ENCODE measurements around the gene KIF4A. TPM values are rescaled to one million over a fixed set of nuclear protein-coding genes. Genes with fewer than 3 reads are reported as not detected.

The KIF4A gene
- total and polyA plus RNA-seq, 9 of the 15 experiments (the other 6 are each of a cell fraction or from before 2014, with no cell fraction given), result 13.0 to 42.7 (median 35.9) TPM

DNA sequence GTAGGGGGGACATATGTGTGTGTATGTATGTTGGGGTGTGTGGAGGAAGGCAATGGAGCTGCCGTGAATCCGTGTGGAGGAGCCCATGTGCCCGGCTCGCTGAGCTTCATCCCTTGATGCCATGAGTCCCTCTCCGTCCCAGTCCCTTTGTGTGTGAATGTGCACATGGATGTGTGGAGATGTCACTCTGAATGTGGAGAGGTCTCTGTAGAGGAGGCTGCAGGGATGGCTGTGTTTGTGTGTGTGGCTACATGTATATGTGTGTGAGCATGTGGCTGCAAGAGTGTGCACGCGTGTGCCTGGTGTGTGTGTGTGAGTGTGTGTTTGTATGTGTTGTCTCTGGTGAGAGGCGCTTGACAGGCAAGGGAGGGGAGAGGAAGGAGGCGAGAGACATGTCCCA, 156.0 kb downstream of the KIF4A start:
- no peak for FAIRE-seq
- Histone ChIP-seq H3K9ac (ENCODE audit: insufficient read depth in 1 of 2, low read depth in 2 of 2, low read length in 2 of 2) (no peak overlapping the region), H3K4me3 (no peak overlapping the region), H3K27ac (ENCODE audit: extremely low read depth, low read depth, low read length) (no peak overlapping the region), H3K79me2 (ENCODE audit: control insufficient read depth, insufficient read depth, low read length) (no peaks in the 10 kb centered on the region), H3K4me1 (replicated peaks in 1 of 2; ENCODE audit: control insufficient read depth in 2 of 2, insufficient read depth in 2 of 2, low read length in 2 of 2) (peaks cover 0 to 3% of the 10 kb centered on the region in 2 experiments; a peak in 1 of 5 replicates), H4K20me1 (replicated peaks; ENCODE audit: control insufficient read depth, insufficient read depth, low read length) (0 out of 2 replicates have a peak, but pooled peaks cover 4% of the 10 kb centered on the region), H3K9me3 (replicated peaks; ENCODE audit: control insufficient read depth, insufficient read depth, low read depth, low read length) (no peaks in the 10 kb centered on the region), H3K27me3 (ENCODE audit: control insufficient read depth in 2 of 2, insufficient read depth in 2 of 2, low read length in 2 of 2) (peaks cover 3 to 24% of the 10 kb centered on the region in 2 experiments; a peak in 3 of 5 replicates), H2AFZ (ENCODE audit: low read depth, low read length) (no peak overlapping the region), H3K36me3 (ENCODE audit: control insufficient read depth, insufficient read depth, low read length) (no peaks in the 10 kb centered on the region), H3K4me2 (ENCODE audit: insufficient read depth, low read length) (no peak overlapping the region), H3K9me1 (ENCODE audit: control insufficient read depth, insufficient read depth, low read length) (no peaks in the 10 kb centered on the region)
- in situ Hi-C loops (cut with MboI) (no loop called here), intact Hi-C loops (cut with micrococcal nuclease) (no loop called here)
- DNase-seq (ENCODE audit: extremely low read depth in 1 of 4, low spot score in 3 of 4), result no peak
- WGBS (ENCODE audit: insufficient coverage, low coverage, missing lambda C conversion rate), result 7% methylated on average over 4 of the region's 9 CpGs
- CTCF ChIA-PET (ENCODE audit: low intra/inter-chr PET ratio), result no interaction called here
- POLR2A ChIA-PET, result no interaction called here
- TF ChIP-seq ZNF583 (CRISPR knock-in tag; IDR thresholded peaks at IDR 0.05) (no peak), SIX5 (IDR thresholded peaks at IDR 0.05; ENCODE audit: borderline replicate concordance in 1 of 2, insufficient read depth in 1 of 2, low read depth in 1 of 2, low read length in 2 of 2) (no peak), TARDBP (IDR thresholded peaks at IDR 0.05) (no peak)
- no peak for ATAC-seq
- BruUV-seq (replicated peaks), result no TSS peak

DNA sequence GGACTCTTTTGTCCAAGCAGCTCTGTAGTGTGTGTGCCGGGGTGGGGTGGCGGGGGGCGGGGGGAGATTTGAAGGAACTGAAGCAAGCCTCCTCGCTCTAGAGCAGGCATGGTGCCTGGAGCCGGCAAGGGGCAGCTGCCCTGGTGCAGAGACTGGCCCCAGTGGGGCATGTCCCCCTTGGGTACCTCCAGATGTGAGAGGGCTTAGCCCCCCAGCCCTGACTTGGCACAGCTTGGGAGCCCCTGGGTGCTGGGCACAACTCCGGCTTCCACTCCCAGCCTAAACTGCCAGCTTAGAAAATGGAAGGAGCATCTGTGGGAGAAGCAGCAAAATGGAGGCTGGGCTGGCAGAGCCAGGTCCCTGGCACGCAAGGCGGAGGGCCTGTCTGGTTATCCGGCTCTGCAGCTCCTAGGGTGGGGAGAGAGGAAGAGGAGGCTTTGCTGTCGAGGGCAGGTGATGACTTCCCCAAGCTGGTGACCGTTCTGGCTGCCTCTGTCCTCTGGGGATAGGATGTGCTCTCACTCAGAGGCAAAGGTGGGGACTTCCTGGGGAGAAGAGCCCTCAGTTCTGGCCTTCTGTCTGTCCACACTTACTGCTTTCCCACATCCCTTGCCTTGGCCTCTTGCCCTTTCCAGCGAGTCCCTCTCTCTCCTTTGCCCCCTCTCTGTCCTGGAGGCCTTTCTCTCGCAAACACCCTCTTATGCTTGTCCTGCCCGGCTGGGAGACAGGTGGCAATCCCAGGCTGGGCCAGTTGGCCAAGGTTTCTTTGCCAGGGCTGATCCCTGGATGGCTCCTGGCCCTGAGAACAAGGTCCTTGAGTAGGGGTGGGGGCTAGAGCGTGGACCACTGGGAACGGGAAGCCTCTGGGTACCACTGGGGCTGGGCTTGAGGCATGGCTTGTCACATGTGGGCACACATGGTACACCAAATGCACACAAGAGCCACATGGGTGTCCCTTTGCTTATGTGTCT, 156.8 kb downstream of the KIF4A start:
- Histone ChIP-seq H4K20me1 (replicated peaks; ENCODE audit: control insufficient read depth, insufficient read depth, low read length) (0 out of 2 replicates have a peak, but pooled peaks cover 4% of the 10 kb centered on the region), H3K27ac (ENCODE audit: extremely low read depth, low read depth, low read length) (no peak overlapping the region), H3K9me1 (ENCODE audit: control insufficient read depth, insufficient read depth, low read length) (no peaks in the 10 kb centered on the region), H3K4me2 (ENCODE audit: insufficient read depth, low read length) (no peak overlapping the region), H3K27me3 (ENCODE audit: control insufficient read depth in 2 of 2, insufficient read depth in 2 of 2, low read length in 2 of 2) (peaks cover 3 to 24% of the 10 kb centered on the region in 2 experiments; a peak in 3 of 5 replicates), H3K4me1 (replicated peaks in 1 of 2; ENCODE audit: control insufficient read depth in 2 of 2, insufficient read depth in 2 of 2, low read length in 2 of 2) (peaks cover 0 to 3% of the 10 kb centered on the region in 2 experiments; a peak in 1 of 5 replicates), H3K4me3 (no peak overlapping the region), H3K36me3 (ENCODE audit: control insufficient read depth, insufficient read depth, low read length) (no peaks in the 10 kb centered on the region), H3K9me3 (replicated peaks; ENCODE audit: control insufficient read depth, insufficient read depth, low read depth, low read length) (no peaks in the 10 kb centered on the region), H3K79me2 (ENCODE audit: control insufficient read depth, insufficient read depth, low read length) (no peaks in the 10 kb centered on the region), H2AFZ (ENCODE audit: low read depth, low read length) (no peak overlapping the region), H3K9ac (ENCODE audit: insufficient read depth in 1 of 2, low read depth in 2 of 2, low read length in 2 of 2) (no peak overlapping the region)
- peak in 1 of 4 experiments; percentile 2 for DNase-seq (ENCODE audit: extremely low read depth in 1 of 4, low spot score in 3 of 4)
- 4% methylated on average over 5 of the region's 16 CpGs for WGBS (ENCODE audit: insufficient coverage, low coverage, missing lambda C conversion rate)
- ChIA-PET CTCF (ENCODE audit: low intra/inter-chr PET ratio) (no interaction called here), POLR2A (no interaction called here)
- FAIRE-seq, result no peak
- ATAC-seq, result no peak
- BruUV-seq (replicated peaks), result no TSS peak
- in situ Hi-C loops (cut with MboI), result no loop called here
- intact Hi-C loops (cut with micrococcal nuclease), result no loop called here
- TF ChIP-seq PHF20 (IDR thresholded peaks at IDR 0.05; ENCODE audit: partially characterized antibody) (no peak), CGGBP1 (CRISPR knock-in tag; IDR thresholded peaks at IDR 0.05) (no peak), MLLT1 (IDR thresholded peaks at IDR 0.05) (no peak)
- TF ChIP-seq, protein P1, sequence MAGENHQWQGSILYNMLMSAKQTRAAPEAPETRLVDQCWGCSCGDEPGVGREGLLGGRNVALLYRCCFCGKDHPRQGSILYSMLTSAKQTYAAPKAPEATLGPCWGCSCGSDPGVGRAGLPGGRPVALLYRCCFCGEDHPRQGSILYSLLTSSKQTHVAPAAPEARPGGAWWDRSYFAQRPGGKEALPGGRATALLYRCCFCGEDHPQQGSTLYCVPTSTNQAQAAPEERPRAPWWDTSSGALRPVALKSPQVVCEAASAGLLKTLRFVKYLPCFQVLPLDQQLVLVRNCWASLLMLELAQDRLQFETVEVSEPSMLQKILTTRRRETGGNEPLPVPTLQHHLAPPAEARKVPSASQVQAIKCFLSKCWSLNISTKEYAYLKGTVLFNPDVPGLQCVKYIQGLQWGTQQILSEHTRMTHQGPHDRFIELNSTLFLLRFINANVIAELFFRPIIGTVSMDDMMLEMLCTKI (IDR thresholded peaks at IDR 0.05; ENCODE audit: partially characterized antibody), result no peak

Data from K562 (cell line).